ENCODE results near the gene TTC7B.

GRCh38 chr14:90691627-90692026, 124.6 kb downstream of the TTC7B start:
- no peak for TF ChIP-seq CTCF (IDR thresholded peaks at IDR 0.05; ENCODE audit: low read length)
- TF ChIP-seq EZH2 (IDR thresholded peaks at IDR 0.05; ENCODE audit: borderline replicate concordance, low read length) = no peak
